HG03045 (cell line): ENCODE results near the gene KIAA0232.
"Not testable (repeated sequence)": the region's sequence is repeated elsewhere in the genome, so short reads cannot be mapped to it uniquely, and the experiment has no call there.

Source experiments
- ATAC-seq: cut with Tn5 transposase; IDR thresholded peaks from one replicate; pipeline ENCODE4 v1.9.1; 2021; ENCODE audit warnings: mild to moderate bottlenecking, moderate library complexity; ENCODE audit not compliant: unreplicated experiment

The KIAA0232 gene

GRCh38 chr4:6775746-6776145 lies 6.8 kb upstream of the KIAA0232 start:
- ATAC-seq: no peak

DNA sequence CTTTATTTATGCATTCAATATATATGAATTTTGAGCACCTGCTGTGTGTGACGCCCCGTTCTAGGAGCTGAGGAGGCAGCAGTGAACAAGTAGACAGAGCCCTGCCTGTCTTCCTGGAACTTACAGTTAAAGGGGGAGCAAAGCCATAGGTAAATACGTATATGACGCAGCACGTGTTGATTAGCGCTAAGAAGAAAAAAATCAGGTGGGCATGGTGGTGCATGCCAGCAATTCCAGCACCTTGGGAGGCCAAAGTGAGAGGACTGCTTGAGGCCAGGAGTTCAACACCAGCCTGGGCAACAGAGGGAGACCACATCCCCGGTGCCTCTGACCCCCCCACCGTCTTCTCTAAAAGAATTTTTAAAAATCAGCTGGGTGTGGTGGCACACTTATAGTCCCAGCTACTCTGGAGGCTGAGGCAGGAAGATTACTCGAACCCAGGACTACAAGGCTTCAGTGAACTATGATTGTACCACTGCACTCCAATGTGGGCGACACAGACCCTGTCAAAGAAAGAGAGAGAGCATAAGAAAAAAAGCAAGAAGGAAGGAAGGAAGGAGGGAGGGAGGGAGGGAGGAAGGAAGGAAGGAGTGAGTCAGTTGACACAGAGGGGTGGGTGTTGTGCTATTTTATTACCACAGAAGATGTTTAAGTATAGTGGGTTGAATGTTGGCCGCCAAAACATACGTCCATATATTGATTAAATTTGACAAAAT lies 5.4 kb upstream of the KIAA0232 start:
- no peak for ATAC-seq

- no peak for ATAC-seq
Measured at GRCh38 chr4:6777636-6778281, 4.8 kb upstream of the KIAA0232 start.

- no peak for ATAC-seq
Measured at GRCh38 chr4:6778435-6778834, 4.1 kb upstream of the KIAA0232 start.

DNA sequence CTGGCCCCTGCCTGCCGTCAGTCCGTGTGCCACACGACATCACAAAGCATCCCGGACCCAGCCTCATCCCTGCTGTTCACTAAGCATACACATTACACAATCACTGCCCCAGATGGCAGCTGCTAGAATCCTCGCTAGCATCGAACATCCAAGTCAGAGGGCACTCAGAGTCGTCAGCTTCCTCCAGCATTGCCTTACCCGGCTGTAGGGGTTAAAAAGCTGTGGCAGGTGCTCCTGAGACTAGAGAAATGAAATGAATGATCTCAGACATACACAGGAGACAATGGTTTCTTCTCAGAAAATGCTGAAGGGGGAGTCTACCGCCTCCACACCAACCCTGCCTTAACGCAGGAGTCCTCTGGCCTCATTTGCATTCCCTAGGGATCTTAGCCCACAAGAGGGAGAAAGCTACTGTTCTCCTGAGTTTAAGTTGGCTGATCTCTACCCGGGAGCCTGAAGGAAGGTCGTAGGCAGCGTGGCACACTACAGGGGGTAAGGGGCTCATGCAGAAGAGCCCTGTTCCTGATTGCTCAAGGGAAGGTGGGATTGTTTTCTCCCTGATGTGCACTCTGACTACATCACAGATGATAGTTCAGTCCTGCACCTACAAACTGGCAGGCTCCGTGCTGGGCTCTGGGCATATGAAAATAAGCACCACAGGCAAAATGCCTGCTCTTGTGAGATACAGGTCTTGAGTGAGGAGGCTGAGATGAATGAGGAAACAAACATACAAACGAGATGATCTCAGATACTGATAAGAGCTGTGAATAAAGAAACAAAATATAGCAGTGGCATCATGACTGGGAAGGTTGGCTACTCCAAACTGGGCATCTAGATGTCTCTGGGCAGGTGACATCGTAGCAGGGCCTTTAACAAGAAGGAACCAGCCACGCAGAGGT lies 2.6 kb upstream of the KIAA0232 start:
- ATAC-seq: no peak

- ATAC-seq: no peak
Measured at GRCh38 chr4:6781113-6781512, 1.4 kb upstream of the KIAA0232 start.

DNA sequence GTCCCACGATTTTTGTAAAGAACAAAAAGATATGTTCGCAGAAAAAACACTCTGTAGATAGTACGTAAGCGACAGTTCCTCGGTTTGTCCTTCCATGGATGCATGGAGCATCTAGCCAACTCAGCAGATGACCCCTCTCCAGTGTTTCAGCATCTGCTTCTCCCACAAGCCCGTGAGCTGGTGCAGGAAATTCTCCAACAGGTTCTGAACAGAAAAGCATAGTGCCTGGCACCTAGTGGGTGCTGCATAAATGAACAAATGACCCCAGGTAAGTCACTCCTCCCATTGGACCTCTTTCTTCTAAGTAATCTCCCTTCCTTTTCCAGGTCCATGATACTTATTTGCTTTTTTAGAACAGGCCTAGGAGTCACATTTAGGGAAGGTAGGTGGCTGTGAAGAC lies 966 bp upstream of the KIAA0232 start:
- no peak for ATAC-seq

DNA sequence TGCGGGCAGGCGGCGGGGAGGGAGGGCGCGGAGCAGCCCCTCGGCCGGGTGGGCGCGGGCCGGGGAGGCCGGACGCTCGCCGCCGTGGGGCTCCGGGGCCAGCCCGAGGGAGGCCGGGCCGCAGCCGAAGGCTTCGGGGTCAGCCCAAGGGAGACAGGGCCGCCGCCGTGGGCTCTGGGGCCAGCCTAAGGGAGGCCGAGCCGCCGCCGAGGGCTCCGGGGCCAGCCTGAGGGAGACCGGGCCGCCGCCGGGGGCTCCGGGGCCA lies 251 bp downstream of the KIAA0232 start:
- no peak for ATAC-seq

DNA sequence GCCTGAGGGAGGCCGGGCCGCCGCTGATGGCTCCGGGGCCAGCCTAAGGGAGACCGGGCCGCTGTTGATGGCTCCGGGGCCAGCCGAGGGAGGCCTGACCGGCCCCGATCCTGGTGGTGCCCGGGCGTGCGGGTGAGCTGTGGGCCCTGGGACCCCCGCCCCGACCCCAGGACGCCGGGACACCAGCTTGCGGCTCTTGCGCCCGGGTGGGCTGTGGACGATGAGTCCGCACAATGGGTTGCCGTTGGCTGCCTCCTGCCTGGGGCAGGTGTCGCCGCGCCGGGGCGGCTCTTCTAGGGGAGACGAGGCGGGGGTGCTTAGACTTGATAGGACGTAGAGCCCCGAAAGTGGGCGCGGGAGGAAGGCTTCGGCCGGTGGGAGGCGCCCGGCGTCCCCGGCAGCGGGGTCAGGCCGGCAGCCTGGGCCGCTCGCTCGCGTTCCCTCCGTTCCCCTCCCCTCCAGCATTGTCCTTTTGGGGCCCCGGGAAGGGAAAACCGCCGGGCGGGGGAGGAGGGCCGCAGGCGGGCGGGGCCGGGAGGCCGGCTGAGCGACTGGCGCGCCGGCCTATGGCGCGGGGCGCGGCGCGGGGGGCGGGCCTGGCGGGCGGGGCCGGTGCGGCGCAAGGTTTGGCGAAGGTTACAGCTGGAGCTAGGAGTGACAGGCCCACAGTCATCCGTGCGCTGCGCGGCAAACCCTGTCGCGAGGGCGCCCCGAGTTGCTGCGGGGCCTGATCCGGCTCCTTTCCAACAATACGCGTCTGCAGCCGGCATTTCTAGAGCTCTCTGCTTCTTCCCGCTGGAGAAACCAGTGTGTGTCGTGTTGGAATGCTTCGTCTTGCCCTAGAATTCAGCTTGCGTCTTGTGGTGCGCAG lies 819 bp downstream of the KIAA0232 start:
- ATAC-seq: peak; percentile 67

DNA sequence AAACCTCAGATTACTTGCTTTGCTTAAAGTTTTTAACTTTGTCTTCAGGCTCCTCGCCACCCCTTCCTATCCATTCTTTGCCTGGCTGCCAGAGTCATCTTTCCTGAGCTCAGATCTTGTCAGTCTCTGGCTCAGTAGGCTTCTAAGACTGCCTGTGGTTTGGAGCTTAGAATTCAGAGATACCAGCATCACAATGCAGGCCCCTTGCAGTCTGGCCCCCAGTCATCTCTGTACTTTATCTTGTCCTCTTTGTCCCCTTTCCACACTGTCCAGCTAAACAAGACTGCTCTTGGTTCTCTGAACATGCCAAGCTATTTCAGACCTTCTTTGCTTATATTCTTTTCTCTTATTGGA lies 3.0 kb downstream of the KIAA0232 start:
- ATAC-seq: no peak

DNA sequence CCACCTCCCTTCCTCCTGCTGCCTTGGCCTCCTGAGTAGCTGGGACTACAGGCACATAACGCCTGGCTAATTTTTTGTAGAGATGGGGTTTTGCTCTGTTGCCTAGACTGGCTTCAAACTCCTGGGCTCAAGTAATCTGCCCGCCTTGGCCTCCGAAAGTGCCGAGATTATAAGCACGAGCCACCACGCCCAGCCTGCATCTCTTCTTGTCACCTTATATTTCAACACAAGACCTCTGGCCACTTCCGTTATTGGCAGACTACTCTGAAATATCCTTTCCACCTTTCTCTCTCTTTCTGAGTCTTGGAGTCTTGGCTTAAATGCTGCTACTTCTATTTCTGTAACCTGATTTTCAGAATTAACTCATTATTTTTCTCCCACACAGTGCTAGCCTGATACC lies 5.6 kb downstream of the KIAA0232 start:
- no peak for ATAC-seq

- not testable (repeated sequence) for ATAC-seq
Measured at GRCh38 chr4:6791245-6791644, 8.7 kb downstream of the KIAA0232 start.

GRCh38 chr4:6791796-6792195 lies 9.3 kb downstream of the KIAA0232 start:
- not testable (repeated sequence) for ATAC-seq

DNA sequence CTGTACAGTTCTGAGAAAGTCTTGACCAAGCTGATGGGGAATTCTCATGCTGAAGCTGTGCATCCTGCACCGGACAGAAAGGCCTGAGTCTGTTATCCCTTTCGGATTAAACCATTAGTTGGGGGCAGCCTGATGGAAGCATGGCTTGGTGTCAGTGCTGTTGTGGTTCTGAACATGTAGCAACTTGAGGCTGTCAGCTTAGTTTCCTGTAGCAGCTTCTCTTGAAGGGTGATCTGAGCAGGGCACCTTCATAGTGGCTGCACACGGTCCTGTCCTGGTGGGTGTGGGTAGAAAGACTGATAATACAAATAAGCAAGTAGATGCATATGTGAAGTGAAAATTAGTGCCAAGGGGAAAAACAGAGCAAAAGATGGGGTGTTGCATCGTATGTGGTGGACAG lies 11.7 kb downstream of the KIAA0232 start:
- ATAC-seq: no peak

GRCh38 chr4:6795821-6796220 lies 13.3 kb downstream of the KIAA0232 start:
- no peak for ATAC-seq

- not testable (repeated sequence) for ATAC-seq
Measured at GRCh38 chr4:6797368-6797767, 14.8 kb downstream of the KIAA0232 start.

- no peak for ATAC-seq
Measured at GRCh38 chr4:6799091-6799490, 16.6 kb downstream of the KIAA0232 start.

- no peak for ATAC-seq
Measured at GRCh38 chr4:6802025-6802424, 19.5 kb downstream of the KIAA0232 start.

GRCh38 chr4:6802626-6803025 lies 20.1 kb downstream of the KIAA0232 start:
- ATAC-seq: no peak

GRCh38 chr4:6803246-6803645 lies 20.7 kb downstream of the KIAA0232 start:
- no peak for ATAC-seq
